Vagina (tissue), 2 donors: Measurements from ENCODE around the gene MMEL1.

Source experiments
- POLR2A ChIP-seq, 2 donors: fragments of 450-650 bp; IDR thresholded peaks; one replicate each; pipeline ENCODE4 v1.6.1; 2017; ENCODE audit warnings: antibody characterized with exemption in 2 of 2, mild to moderate bottlenecking in 2 of 2, moderate library complexity in 2 of 2
- POLR2AphosphoS5 ChIP-seq, 2 donors: sonication (generic); formaldehyde crosslinking; IDR thresholded peaks; one replicate each; pipeline ENCODE4 v1.9.0; 2017; ENCODE audit warnings: antibody characterized with exemption in 2 of 2, mild to moderate bottlenecking in 2 of 2, low read depth in 1 of 2; ENCODE audit not compliant: insufficient read depth in 1 of 2
- TF ChIP-seq, protein P1 (sequence below), 3 experiments: fragments of 450-650 bp in 2 of 3; fragments of 200-600 bp in 1 of 3; sonication (generic) in 1 of 3; IDR thresholded peaks; one replicate each; pipeline ENCODE4 v1.5.1; 2017 to 2019; ENCODE audit warnings: antibody characterized with exemption in 3 of 3, mild to moderate bottlenecking in 2 of 3, moderate library complexity in 2 of 3

- no peak for TF ChIP-seq POLR2AphosphoS5 (IDR thresholded peaks at IDR 0.05; ENCODE audit: insufficient read depth in 1 of 2, low read depth in 1 of 2)
- TF ChIP-seq, protein P1, sequence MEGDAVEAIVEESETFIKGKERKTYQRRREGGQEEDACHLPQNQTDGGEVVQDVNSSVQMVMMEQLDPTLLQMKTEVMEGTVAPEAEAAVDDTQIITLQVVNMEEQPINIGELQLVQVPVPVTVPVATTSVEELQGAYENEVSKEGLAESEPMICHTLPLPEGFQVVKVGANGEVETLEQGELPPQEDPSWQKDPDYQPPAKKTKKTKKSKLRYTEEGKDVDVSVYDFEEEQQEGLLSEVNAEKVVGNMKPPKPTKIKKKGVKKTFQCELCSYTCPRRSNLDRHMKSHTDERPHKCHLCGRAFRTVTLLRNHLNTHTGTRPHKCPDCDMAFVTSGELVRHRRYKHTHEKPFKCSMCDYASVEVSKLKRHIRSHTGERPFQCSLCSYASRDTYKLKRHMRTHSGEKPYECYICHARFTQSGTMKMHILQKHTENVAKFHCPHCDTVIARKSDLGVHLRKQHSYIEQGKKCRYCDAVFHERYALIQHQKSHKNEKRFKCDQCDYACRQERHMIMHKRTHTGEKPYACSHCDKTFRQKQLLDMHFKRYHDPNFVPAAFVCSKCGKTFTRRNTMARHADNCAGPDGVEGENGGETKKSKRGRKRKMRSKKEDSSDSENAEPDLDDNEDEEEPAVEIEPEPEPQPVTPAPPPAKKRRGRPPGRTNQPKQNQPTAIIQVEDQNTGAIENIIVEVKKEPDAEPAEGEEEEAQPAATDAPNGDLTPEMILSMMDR (IDR thresholded peaks at IDR 0.05), result no peak
- TF ChIP-seq POLR2A (IDR thresholded peaks at IDR 0.05), result no peak
Observed at GRCh38 chr1:2594001-2594640, 38.7 kb downstream of the MMEL1 start.
